GM12865 (cell line): ENCODE results near the gene PFN1.

ENCODE experiments used
- DNase-seq: peaks from one replicate; pipeline ENCODE4 v3.0.0; 2010; ENCODE audit warnings: low read depth
- H3K4me3 ChIP-seq: 2 replicates; pipeline ENCODE4 v1.5.1; 2011; ENCODE audit warnings: mild to moderate bottlenecking, low read depth, low read length, control low read depth
- CTCF ChIP-seq: IDR thresholded peaks from 2 replicates; pipeline ENCODE4 v1.5.1; 2011; ENCODE audit warnings: low read length, control low read depth, low read depth, inconsistent platforms; ENCODE audit not compliant: insufficient read depth; ENCODE audit errors: missing control alignments

The PFN1 gene

GRCh38 chr17:4946312-4946976 lies 1.9 kb downstream of the PFN1 start:
- H3K4me3 ChIP-seq, result peak overlapping the region; percentile 81
- no peak for TF ChIP-seq CTCF
- DNase-seq, result peak; percentile 58

GRCh38 chr17:4945944-4946280 lies 2.4 kb downstream of the PFN1 start:
- H3K4me3 ChIP-seq, result peak overlapping the region; percentile 81
- TF ChIP-seq CTCF, result no peak
- no peak for DNase-seq

GRCh38 chr17:4945176-4945943 lies 3.0 kb downstream of the PFN1 start:
- TF ChIP-seq CTCF, result no peak
- peak; percentile 91 for DNase-seq
- H3K4me3 ChIP-seq, result peak overlapping the region; percentile 81

- no peak for TF ChIP-seq CTCF
- peak overlapping the region; percentile 81 for H3K4me3 ChIP-seq
- DNase-seq, result peak; percentile 75
Observed at GRCh38 chr17:4944554-4945175, 3.7 kb downstream of the PFN1 start.

GRCh38 chr17:4944163-4944553 lies 4.2 kb downstream of the PFN1 start:
- peak overlapping the region; percentile 81 for H3K4me3 ChIP-seq
- peak; percentile 87 for DNase-seq
- TF ChIP-seq CTCF, result no peak

- H3K4me3 ChIP-seq, result no peak overlapping the region
- TF ChIP-seq CTCF, result no peak
- DNase-seq, result no peak
Observed at GRCh38 chr17:4942760-4943508, 5.4 kb downstream of the PFN1 start.
